HG03469 (cell line): ENCODE measurements around the gene LONP1.
"Not testable (repeated sequence)": the region's sequence is repeated elsewhere in the genome, so short reads cannot be mapped to it uniquely, and the experiment has no call there.

Experiments
- ATAC-seq: cut with Tn5 transposase; IDR thresholded peaks from one replicate; pipeline ENCODE4 v1.9.1; 2021; ENCODE audit warnings: mild to moderate bottlenecking, moderate library complexity, moderate number of reproducible peaks; ENCODE audit not compliant: unreplicated experiment

The LONP1 gene

GRCh38 chr19:5694167-5694955, 25.6 kb downstream of the LONP1 start:
- no peak for ATAC-seq

GRCh38 chr19:5693195-5694166, 26.5 kb downstream of the LONP1 start:
- no peak for ATAC-seq

GRCh38 chr19:5692723-5693194, 27.2 kb downstream of the LONP1 start:
- ATAC-seq = no peak

GRCh38 chr19:5691822-5692722, 27.9 kb downstream of the LONP1 start:
- ATAC-seq = no peak

GRCh38 chr19:5690955-5691821, 28.8 kb downstream of the LONP1 start:
- no peak for ATAC-seq

GRCh38 chr19:5690125-5690954, 29.6 kb downstream of the LONP1 start, which contains the start of gene RPL36:
Gene RPL36 (plus strand): TSS chr19:5690295. CDS start chr19:5690508, 213 bp downstream.
- ATAC-seq = peak; percentile 36

- ATAC-seq = not testable (repeated sequence)
Observed at GRCh38 chr19:5688262-5688881, 31.6 kb downstream of the LONP1 start.

GRCh38 chr19:5687360-5688198, 32.4 kb downstream of the LONP1 start:
- no peak for ATAC-seq

- ATAC-seq = peak; percentile 25
Observed at GRCh38 chr19:5686647-5687359, 33.1 kb downstream of the LONP1 start.

- ATAC-seq = no peak
Observed at GRCh38 chr19:5686326-5686646, 33.7 kb downstream of the LONP1 start.

GRCh38 chr19:5684694-5685430, 35.1 kb downstream of the LONP1 start:
- ATAC-seq = no peak

- ATAC-seq = no peak
Observed at GRCh38 chr19:5683177-5683886, 36.6 kb downstream of the LONP1 start.

- ATAC-seq = no peak
Observed at GRCh38 chr19:5682107-5682482, 37.9 kb downstream of the LONP1 start.

GRCh38 chr19:5681391-5682106, 38.4 kb downstream of the LONP1 start:
- no peak for ATAC-seq
